GM18520 (cell line): Measurements from ENCODE around the gene DCPS.
"Not testable (repeated sequence)": the region's sequence is repeated elsewhere in the genome, so short reads cannot be mapped to it uniquely, and the experiment has no call there.

Experiments used
- ATAC-seq: cut with Tn5 transposase; IDR thresholded peaks from one replicate; pipeline ENCODE4 v1.9.1; 2021; ENCODE audit not compliant: unreplicated experiment

DCPS gene

GRCh38 chr11:126303623-126304456, at the start of gene DCPS:
Gene DCPS, plus strand, starts transcription at chr11:126304060. Its CDS starts 21 bp downstream, at chr11:126304081.
- peak; percentile 74 for ATAC-seq

- ATAC-seq, result no peak
Observed at GRCh38 chr11:126254819-126255218, 49.0 kb upstream of the DCPS start.

GRCh38 chr11:126255507-126255906, 48.4 kb upstream of the DCPS start:
- ATAC-seq, result not testable (repeated sequence)

- no peak for ATAC-seq
Observed at GRCh38 chr11:126256216-126256615, 47.6 kb upstream of the DCPS start.

- ATAC-seq, result no peak
Observed at GRCh38 chr11:126257144-126257543, 46.7 kb upstream of the DCPS start.

- ATAC-seq, result no peak
Observed at GRCh38 chr11:126257764-126258163, 46.1 kb upstream of the DCPS start.

- ATAC-seq, result no peak
Observed at GRCh38 chr11:126262216-126262615, 41.6 kb upstream of the DCPS start.

- no peak for ATAC-seq
Observed at GRCh38 chr11:126263489-126263888, 40.4 kb upstream of the DCPS start.

- ATAC-seq, result no peak
Observed at GRCh38 chr11:126265811-126266210, 38.0 kb upstream of the DCPS start.

- ATAC-seq, result no peak
Observed at GRCh38 chr11:126267650-126268049, 36.2 kb upstream of the DCPS start.

- no peak for ATAC-seq
Observed at GRCh38 chr11:126268361-126268707, 35.5 kb upstream of the DCPS start.

- ATAC-seq, result peak; percentile 97
Observed at GRCh38 chr11:126268708-126269579, 34.9 kb upstream of the DCPS start, which contains the start of the genes FOXRED1 and SRPRA. Gene FOXRED1, plus strand, starts transcription at chr11:126269154. Its CDS starts 53 bp downstream, at chr11:126269207. Gene SRPRA, minus strand, starts transcription at chr11:126268895. Its CDS starts 91 bp downstream, at chr11:126268804.

GRCh38 chr11:126277322-126277721, 26.5 kb upstream of the DCPS start:
- no peak for ATAC-seq

- no peak for ATAC-seq
Observed at GRCh38 chr11:126277780-126278179, 26.1 kb upstream of the DCPS start.

- no peak for ATAC-seq
Observed at GRCh38 chr11:126279191-126279590, 24.7 kb upstream of the DCPS start.

- no peak for ATAC-seq
Observed at GRCh38 chr11:126280595-126280994, 23.3 kb upstream of the DCPS start.

- no peak for ATAC-seq
Observed at GRCh38 chr11:126281245-126281644, 22.6 kb upstream of the DCPS start.

GRCh38 chr11:126281666-126282175, 22.1 kb upstream of the DCPS start:
- no peak for ATAC-seq

- no peak for ATAC-seq
Observed at GRCh38 chr11:126282361-126282735, 21.5 kb upstream of the DCPS start.

- peak; percentile 35 for ATAC-seq
Observed at GRCh38 chr11:126282736-126283591, 20.9 kb upstream of the DCPS start, which contains the start of gene TIRAP. Gene TIRAP, plus strand, starts transcription at chr11:126283093. Its CDS starts 7,802 bp downstream, at chr11:126290895.
